Measurements from ENCODE around the gene PSD4.

The PSD4 gene

DNA sequence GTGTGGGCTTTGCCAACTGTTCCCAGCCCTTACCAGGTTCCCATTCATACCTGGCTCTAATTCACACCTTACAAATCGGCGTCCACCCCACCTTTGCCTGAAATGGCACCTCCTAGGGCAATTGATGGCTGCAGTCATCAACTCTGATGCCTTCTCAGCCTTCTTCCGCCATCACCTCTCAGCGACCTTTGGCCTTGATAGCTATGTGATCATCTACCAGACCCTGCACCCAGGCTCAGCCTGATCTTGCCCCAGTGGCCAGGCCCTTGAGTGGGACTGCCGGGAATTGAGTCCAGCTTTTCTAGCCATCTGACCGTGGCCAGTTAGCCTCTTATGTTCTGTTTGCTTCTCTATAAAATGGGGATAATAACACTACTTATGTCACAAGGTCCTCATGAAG lies 32.5 kb downstream of the PSD4 start:
- no peak for DNase-seq (ENCODE audit: low read depth in 3 of 3)

DNA sequence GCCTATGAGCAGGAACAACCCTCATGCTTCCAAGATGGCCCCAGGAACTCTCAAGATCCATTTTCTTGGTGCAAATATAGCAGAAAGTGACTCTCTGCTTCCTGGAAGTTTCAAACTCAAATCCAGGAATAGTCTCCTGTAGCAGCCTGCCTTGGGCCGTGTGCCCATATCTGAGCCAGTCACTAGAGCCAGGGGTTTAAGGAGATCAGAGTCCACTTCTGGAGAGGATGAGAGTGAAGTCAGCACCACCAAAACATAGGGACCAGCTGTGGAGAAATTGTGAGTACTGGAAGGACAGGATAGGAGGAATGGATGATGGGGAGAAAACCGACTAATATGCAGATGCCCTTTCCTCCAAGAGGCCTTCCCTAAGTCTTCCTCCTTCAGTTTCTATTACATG lies 33.2 kb downstream of the PSD4 start:
- no peak for DNase-seq (ENCODE audit: low read depth in 3 of 3)

DNA sequence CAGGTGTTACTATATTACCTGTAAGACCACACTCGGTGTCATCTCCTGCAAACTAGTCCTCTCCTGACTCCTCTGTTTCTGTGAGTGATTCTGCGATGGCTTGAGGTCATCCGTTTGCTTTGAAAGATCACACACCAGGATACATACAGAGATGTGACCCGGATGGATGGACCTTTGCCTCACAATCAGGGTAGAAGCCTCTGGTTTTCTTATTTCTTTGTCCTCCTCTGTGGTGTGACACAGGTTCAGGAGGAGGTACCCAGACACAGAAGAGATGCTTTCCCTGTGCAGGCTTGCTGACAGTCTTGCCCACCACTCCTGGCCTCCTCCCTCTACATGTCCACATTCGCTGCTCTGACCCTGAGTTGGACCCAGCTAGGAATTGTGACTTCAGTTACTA lies 34.6 kb downstream of the PSD4 start:
- no peak for DNase-seq (ENCODE audit: low read depth in 3 of 3)

DNA sequence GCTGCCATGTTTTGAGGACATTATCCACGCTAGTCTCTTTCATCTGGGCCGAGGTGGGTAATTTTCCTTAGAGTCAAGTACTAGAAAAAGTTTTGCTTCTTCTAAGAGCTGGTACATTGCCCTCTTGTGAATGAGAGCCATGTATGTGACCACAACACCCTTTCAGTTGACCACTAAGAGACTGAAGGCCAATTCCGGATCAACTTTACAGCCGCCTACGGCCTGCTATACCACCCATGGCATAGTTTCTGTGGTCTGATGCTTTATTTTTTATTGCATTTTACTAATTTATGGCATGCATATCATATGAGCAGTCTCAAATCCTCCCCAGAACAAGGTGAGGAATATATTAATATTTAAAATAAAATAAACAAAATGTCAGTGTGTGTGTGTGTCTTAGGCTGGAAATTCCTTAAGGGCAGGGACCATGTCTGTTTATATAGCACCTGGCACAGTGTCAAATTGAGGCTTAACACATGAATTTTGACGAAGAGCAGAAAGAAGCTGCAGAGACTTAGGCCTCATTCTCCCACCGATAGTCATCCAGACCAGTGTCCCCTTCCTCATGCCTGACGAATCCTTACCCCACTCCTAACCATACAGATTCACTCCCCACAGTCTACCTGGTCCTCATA lies 35.4 kb downstream of the PSD4 start:
- DNase-seq (ENCODE audit: low read depth in 3 of 3), result no peak

DNA sequence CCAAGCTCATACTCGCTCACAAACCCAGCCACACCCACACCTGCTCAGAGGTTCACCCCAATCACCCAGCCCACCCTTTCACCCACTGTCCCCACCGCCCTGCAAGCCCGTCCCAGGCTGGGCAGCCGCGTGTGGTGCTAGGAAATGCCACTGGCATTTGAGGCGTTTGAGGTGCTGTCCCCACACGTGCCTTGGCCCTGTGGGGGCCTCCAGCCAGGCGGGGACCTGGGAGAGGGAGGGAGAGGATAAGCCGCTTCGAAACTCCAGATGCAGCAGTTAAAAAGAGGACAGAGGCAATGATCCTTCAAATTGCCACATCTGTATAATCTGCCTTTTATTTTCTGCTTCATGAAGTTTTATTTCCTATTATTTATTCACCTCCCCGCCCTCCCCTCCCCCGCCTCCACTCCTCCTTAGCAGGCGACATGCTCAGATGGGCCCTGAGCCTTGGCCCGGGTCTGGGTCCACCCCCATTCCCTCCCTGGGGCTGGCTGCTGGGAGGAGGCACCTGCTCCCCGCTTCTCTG lies 35.9 kb downstream of the PSD4 start:
- no peak for DNase-seq (ENCODE audit: low read depth in 3 of 3)

DNA sequence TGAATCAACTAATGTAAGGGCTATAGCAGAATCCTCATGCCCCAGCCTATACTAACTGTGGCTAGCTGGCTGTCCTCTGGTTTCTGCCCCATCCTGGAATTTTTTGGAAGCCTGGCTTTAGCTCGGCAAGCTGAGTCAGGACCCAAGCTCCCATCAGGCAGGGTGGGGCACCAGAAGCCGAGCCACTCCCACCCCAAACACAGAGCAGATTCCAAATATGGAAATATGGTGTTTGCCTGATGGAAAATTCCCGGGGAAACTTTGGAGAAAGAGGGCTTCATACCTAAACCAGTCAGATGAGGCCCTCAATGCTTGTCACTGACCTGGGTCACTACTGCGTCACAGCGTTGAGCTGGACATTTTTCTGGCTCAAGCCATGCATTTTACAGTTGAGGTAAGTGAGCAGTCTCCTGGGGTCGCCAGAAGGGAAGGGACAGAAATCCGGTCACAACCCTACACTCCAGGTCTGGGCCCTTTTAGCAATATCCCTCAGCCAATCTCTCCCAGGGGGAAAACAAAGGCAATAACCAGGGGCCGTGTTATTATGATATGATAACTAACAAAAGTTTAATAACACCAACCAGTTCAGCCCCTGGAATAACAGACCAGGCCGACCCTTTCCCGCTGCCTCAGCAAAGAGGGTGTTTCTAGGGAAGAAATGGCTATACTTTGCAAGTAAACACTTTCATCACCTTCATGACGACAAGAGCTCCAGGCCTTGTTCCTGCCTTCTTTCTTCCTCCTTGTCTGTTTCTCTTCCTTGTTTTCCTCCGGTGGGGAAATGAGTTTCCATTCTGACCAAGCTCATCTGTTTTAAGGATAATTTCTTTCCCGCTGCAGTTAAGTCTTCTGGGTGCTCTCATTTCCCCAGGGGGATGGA lies 37.7 kb downstream of the PSD4 start:
- DNase-seq (ENCODE audit: low read depth in 3 of 3), result no peak

DNA sequence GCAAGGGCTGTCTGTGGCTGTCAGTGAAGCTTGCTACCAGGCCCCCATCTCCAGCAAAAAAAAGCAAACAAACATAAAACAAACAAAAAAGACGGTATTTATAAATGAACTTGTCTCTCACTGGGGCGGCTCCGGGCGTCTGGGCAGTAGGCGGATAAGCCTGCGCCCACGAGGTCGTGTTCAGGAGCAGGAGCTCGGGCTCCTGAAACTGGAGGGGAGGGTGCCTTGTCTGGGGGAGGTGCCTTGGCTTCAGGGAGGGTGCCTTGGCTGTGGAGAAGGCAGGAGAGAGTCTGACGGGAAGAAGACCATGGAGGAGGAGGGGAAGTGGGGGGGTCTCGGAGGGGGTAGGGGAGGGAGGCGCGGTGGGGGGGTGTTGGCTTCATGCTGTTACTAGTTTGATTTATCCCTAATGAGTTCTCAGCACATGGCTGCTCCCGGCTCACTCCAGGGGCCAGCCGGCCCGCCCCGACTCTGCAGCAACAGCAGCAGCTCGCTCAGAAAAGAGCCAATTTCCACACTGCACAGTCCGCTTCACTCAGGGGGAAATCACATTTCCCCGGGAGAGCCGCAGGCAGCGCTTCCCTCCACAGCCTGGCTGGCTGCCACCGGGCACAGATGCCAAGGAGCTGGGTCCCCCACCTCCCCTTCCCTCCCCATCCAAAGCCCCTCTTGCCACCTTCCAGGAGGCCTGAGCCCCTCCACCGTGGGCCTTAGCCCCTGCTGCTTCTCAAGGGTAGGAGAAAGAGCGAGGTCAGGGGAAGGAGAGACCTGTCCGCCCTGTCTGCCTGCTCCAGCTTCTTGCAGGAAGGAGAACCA lies 38.7 kb downstream of the PSD4 start:
- no peak for DNase-seq (ENCODE audit: low read depth in 3 of 3)

DNA sequence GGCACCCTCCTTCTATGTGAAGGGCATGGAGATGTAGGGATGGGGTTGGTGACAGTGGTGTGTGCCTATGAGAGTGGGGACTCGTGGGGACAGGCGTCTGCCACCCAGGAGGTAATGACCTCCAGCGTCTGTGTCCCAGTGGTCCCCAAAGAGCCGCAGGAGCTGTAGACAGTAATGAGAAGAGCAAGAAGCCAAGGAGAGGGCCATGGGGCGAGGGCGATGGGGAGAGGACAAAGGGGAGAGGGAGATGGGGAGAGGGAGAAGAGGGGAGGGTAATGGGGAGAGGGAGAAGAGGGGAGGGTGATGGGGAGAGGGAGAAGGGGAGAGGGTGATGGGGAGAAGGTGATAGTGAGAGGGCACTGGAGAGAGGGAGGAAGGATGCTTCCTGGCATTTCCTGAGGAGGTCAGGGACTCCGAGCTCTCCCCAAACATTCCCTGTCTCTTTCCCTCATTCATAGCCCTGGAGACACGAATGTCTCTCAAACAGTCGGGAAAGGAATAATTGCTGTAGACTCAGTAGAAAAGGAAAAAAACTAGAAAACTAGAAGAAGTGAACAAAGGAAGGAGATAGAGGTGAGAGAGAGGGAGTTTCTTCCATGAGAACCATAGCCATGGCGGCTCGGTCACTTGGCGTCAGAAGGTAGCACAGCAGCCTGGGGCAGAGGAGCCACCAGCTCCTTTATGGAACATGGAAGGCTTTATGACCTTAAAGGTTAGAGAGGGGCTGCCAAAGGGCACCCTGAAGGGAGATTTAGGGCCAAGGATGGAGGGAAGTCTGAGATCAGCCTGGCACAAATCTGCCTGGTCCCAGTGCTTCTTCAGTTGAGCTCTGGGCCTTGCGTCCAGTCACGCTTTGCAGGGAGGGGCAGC lies 39.5 kb downstream of the PSD4 start:
- no peak for DNase-seq (ENCODE audit: low read depth in 3 of 3)

DNA sequence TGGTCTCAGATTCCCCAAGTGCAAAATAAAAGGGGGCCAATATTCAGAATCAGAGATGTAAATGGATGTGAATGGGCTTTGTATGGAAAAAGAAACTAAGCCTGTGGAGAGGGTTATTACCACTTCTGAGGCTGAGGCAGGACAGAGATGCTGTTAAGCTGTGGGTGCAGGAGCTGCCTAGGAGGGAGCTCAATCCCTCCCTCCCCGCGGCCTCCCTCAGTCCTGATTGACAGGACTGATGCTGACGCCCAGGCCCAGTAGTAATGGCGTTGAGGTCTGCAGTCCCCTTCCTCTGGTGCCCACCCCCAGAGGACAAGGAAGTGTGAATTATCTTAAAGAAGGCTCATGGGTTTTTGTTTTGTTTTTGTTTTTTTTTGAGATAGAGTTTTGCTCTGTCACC lies 40.4 kb downstream of the PSD4 start:
- DNase-seq (ENCODE audit: low read depth in 3 of 3), result no peak

DNA sequence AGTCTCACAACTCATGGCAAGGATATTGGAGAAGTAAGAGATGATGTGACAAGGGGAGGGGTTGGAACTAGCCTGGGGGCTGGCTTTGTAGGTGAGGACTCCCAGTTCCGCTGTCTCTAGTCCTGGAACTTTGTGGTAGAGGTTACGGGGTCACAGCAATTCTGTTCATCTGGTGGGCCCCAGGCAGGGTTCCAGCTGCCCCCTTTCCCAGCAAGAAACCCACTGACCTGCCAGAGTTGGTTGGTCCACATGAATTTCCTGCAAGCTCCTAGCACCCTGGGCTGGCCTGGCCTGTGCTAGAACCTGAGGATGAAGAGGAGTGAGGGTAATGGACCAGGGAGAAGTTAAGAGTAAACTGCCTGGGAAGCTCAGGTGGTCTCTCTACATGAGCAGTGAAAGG lies 41.3 kb downstream of the PSD4 start:
- DNase-seq (ENCODE audit: low read depth in 3 of 3), result no peak

DNA sequence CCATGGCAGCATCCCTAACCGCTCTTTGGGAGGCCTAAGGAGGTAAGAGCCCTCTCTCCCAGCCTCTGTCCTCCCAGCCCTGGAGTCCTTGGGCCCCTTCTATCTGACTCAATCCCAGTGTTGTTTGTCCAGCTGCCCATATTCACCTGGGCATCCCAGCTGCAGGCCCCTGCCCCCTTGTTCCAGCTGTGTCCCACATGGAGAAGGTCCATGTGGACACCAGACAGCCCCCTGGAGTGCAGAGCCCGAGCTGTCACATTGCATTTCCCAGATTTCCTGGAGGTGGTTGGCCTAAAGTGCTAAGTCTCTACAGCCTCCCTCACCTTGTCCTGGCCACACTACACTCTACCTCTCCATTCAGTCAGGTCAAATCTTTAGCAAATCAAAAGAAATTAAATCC lies 42.5 kb downstream of the PSD4 start:
- DNase-seq (ENCODE audit: low read depth in 3 of 3), result no peak

DNA sequence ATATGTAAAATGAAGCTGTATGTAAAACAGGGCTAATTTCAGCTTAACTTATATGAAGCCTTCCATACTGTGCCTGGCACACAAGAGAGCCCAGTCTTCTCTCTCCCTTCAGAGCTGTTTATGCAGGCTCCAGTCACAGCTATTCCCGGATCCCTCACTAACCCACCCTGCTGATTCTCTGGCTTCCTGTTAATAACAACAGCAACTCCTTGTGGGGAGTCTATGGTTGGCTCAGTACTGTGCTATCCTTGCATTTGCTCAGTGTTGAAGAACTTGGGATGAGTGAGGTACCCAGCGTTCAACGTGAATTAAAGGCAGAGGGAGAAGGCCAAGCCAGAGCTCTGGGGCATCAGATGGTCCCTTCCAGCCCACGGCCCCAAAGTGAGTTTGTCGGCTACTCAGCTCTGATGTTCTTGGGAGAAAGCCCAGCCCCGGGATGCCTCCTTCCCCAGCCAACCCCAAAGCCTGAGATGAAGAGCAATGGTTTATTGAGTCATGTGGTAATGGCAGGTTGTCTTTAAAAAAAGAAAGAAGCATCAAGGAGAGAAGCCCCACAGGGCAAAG lies 43.2 kb downstream of the PSD4 start:
- DNase-seq (ENCODE audit: low read depth in 3 of 3), result no peak

DNA sequence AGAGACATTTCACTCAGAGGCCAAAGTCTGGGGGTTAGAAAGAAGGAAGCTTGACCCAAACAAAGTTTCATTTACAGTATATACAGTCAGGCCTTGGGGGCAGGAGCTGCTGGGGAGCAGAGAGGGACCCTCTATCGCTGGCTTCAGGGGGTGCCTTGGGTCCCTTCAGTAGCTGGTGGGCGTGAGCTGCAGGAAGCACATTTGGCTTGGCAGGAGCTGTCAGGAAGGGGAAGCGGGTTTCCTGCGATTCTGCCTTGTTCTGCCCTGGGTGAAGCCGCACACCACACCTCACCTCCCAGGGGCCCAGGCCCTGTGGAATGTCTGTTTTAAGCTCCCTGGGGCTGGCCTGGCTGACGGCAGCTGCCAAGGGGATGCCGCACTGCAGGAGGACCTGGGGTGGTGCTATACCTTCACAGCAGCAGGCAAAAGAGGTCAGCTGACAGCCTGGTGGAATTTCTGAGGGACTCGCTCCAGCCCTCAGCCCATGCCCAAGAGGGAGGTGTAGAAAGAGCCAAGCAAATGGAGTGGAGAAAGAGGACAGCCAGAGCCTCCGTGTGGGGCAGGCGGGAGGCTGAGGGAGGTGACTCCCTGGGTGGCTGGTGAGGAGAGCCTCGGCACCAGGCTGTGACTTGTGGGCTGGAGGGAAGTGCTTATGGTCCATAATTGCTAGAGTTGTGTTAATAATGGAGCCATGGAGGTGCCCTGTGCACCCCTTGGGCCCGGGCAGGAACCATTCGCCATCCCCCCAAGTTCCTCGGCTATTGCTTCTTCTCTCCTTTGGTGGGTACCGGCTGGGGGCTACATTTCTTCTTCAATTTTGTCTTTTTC lies 43.9 kb downstream of the PSD4 start:
- DNase-seq (ENCODE audit: low read depth in 3 of 3), result no peak

DNA sequence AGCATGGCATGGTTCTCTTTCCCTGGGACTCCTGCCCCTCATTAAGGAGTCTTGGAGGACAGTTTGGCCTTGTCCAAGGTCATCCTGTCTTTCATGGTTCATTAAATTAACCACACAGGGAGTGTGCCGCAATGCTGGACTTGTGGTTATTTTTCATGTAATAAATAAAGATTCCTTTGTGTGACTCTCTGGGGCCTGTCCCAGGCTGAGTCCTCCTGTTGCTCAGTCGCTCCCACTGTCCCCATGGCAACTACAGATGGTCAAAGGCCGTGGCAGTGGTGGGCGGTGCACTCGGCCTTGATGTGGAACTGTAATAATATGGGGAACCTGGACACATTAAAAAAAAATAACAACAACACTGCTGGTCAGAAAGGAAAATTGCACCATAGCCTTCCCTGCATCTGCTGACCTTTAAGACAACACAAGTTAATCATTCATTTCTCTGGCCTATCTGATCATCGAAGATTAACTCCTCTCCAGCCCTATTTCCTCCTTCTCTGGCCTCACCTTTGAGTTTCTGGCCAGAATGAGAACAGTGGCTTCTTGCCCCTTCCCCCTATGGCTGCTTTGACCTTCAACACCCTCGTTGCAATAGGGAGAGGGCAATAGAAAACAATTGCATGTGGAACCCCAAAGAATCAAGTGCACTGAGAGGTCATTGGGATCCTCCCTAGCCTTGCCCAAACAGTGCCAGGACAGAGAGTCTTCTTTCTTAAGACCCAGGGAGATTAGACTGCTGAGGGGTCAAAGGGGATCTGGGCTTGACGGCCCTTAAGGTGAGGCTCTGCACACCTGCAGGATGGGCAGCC lies 44.7 kb downstream of the PSD4 start:
- no peak for DNase-seq (ENCODE audit: low read depth in 3 of 3)

DNA sequence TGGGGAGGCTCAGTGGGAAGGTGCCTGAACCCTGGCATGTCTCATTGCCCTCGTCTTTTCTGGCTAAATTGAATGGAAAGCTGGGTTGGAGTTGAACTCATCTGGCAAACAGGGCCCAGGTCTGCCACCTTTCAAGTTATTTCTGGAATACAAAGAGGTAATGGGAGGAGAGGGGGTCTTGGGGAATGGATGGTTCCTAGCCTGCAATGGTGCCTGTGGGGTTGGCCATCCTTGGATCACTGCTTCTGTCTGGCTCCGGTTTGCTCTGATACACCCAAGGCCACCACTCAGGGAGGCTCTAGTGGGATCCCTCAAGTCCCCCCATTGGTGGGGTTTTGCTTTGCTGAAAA lies 45.3 kb downstream of the PSD4 start:
- DNase-seq (ENCODE audit: low read depth in 3 of 3), result no peak

DNA sequence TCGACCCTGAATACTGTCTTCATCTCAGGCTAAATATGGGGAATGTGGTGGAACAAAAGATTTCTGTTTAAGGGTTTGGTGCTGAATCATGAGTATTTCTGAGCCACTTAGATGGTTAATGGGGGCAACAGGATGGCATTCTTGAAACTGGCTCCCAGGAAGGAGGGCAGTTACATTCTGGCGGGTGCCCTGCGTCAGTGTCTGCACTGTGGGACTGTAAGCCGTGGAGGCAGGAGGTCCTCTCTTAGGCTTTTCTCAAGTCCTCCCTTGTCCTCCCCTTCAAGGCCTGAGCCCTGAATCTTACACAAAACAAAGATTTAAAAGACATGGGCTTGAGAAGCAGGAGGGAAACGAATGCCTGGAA lies 45.7 kb downstream of the PSD4 start:
- no peak for DNase-seq (ENCODE audit: low read depth in 3 of 3)

DNA sequence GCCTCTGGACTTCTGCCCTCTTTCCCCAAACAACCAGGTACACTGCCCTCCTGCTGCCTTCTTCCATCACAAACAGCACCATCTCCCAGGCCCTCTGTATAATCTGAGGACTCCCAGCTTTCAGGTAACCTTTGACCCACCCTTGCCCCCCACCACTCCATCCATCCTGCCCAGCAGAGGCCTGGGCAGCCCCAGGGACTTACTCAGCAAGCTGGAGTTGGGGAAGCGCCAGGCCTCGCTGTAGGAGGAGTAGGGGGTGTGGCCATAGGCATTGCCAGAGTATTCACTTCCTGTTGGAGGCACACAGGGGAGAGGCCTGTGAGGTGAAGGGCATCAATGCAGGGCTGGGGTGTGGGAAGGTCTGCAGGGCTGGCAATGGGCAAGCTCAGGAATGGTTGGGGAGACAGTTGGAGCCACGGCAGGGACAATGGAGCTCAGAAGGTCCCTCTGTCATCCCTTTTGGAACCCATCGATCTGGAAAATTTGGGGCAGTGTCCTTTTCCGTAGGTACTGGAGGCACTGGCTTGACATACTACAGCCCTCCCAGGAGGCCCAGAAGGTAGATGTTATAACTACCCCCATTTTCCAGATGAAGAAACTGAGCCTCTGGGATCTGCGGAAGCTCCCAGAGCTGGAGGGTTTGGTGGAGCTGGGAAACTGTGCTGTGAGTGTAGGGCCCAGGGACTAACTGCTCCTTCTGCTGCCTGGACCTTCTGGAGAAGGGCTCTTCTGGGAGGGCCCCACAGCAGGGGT lies 46.3 kb downstream of the PSD4 start:
- no peak for DNase-seq (ENCODE audit: low read depth in 3 of 3)

DNA sequence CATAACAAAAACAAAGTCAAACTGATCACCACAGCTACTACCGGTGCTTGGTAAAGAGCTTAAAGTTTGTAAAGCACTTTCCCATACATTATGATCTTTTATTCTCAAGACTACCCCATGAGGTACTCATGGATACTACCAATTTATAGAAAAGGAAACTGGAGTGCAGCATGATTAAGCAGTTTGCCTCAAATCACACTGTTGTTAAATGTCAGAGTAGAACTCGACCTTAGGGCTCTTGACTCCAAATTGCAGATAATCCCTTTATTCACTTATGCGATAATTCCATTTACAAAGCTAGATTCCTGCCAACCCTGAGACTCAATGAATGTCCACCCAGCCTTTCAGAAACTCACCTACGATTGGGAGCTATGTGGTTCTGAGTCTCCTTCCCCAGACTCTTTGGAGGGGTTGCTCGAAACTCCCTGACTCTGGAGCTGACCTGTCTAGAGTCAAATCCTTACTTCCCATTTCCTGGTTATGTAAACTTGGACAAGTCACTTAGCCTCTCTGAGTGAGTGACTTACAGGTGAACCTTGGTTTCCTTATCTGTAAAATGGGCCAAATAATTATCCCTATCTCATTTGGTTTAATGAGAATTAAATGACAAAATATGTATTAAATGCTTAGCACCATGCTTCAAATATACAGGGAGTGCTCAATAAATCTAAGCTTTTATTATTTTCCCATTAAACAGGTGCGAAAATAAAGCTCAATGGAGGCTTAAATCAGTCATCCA lies 47.4 kb downstream of the PSD4 start:
- DNase-seq (ENCODE audit: low read depth in 3 of 3), result no peak

Data from stimulated activated CD4-positive, alpha-beta T cell treated with anti-CD3 and anti-CD28 coated beads, TNF-alpha, amount 100 ng/mL, for 4 hours (primary cell).